ENCODE data around the gene THAP3. TPM values are rescaled to one million over a fixed set of nuclear protein-coding genes. Genes with fewer than 3 reads are reported as not detected.

THAP3 gene
- total and polyA plus RNA-seq, 10 donors = 13.0 to 29.1 (median 17.4) TPM

DNA sequence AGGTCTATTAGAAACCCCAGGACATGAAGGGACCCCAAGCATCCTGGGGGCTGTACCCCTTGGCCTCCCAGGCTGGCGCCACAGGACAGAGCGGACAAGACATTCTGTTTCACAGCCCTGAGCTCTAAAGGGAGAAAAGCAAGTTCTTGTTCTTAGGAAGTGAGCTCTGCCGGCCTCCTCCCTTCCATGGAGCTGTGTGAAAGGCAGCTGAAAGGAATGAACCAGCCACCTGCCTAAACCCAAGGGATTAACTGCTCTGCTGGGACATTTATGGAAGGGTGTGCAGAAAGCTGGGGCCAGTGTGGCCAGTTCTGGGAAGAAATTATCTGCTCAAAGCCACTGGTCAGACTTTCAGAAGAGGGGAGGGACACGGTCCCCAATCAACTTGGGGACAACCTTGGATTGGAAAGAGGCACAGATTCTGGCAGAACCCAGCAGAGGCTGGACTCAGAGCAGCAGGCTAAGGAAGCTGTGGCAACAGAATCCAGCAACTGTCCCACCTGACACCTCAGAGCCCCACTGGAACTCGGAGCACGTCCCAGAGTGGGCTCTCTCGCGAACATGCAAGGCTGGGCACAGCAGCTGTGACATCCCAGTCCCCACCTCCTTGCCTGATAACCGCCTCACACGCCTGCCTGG, 24.1 kb upstream of the THAP3 start:
- WGBS, 5 donors = 13 to 16% (median 14%) methylated on average over 10 of the region's 10 CpGs
- no peak for TF ChIP-seq POLR2A (IDR thresholded peaks at IDR 0.05)
- TF ChIP-seq, protein P1, sequence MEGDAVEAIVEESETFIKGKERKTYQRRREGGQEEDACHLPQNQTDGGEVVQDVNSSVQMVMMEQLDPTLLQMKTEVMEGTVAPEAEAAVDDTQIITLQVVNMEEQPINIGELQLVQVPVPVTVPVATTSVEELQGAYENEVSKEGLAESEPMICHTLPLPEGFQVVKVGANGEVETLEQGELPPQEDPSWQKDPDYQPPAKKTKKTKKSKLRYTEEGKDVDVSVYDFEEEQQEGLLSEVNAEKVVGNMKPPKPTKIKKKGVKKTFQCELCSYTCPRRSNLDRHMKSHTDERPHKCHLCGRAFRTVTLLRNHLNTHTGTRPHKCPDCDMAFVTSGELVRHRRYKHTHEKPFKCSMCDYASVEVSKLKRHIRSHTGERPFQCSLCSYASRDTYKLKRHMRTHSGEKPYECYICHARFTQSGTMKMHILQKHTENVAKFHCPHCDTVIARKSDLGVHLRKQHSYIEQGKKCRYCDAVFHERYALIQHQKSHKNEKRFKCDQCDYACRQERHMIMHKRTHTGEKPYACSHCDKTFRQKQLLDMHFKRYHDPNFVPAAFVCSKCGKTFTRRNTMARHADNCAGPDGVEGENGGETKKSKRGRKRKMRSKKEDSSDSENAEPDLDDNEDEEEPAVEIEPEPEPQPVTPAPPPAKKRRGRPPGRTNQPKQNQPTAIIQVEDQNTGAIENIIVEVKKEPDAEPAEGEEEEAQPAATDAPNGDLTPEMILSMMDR (IDR thresholded peaks at IDR 0.05 in 8 of 11, conservative IDR thresholded peaks at IDR 0.05 in 3 of 11) = no peak
- TF ChIP-seq POLR2AphosphoS5 (IDR thresholded peaks at IDR 0.05) = peak in 1 of 3 donors; percentile 47
- peaks cover 4 to 40% (median 34%) of the 10 kb centered on the region in 6 donors for H3K36me3 ChIP-seq
- no peaks in the 10 kb centered on the region for H3K9me3 ChIP-seq
- H3K27me3 ChIP-seq (replicated peaks in 1 of 7) = no peaks in the 10 kb centered on the region
- peaks cover 26 to 85% (median 68%) of the 10 kb centered on the region in 6 donors for H3K4me1 ChIP-seq
- H3K4me3 ChIP-seq = peak overlapping the region; percentile 90 to 100 (median 99)
- DNase-seq = no peak
- peak overlapping the region; percentile 51 to 99 (median 98) for H3K27ac ChIP-seq
- intact Hi-C loops (cut with DNase I; ENCODE audit: low total_unique reads) = no loop called here

DNA sequence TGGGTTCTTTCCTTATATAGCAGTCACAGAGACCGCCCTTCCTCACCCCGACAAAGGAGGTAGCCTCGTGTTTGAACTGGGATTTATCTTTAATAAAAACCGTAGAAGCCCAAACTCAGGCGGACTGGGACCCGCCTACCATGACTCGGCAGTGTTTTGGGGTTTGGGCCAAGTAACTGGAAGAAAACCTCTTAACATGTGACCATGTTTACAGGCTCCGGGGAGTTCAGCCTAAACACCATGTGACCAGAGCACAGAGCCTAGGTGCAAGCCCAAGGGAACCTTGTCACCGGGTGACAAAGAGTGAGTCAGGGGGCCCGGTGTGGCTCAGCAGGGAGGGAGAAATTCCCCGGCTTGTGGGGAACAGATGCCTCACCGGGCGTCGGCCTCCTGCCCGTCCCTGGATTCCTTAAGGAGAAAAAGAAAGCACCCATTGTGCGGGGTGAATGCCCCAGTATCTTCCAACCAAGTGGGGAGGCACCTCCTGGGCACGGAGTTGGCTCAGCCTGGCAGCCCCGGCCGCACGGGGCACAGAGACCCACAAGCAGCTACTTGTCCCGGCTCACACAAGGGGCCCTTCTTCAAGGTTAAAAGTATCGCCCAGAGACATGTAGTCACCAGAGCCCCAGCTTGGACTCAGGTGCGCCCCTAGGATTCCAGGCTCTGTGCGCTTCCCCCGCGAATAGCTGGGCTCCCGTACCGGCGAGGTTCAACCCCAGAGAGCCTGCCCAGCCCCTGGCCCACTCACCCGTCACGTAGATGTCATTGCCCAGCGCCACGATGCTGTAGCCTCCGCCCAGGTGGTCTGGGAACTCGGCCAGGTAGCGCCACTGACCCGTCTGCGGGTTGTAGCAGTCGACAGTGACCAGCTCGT, 23.4 kb upstream of the THAP3 start:
- TF ChIP-seq POLR2AphosphoS5 (IDR thresholded peaks at IDR 0.05) = peak; percentile 27 to 74 (median 72)
- TF ChIP-seq POLR2A (IDR thresholded peaks at IDR 0.05) = no peak
- TF ChIP-seq, protein P1 (IDR thresholded peaks at IDR 0.05 in 8 of 11, conservative IDR thresholded peaks at IDR 0.05 in 3 of 11) = no peak
- intact Hi-C loops (cut with DNase I; ENCODE audit: low total_unique reads) = no loop called here
- Histone ChIP-seq H3K36me3 (peaks cover 4 to 32% (median 26%) of the 10 kb centered on the region in 6 donors), H3K9me3 (no peaks in the 10 kb centered on the region), H3K4me3 (peak overlapping the region; percentile 90 to 100 (median 99)), H3K4me1 (peaks cover 26 to 77% (median 64%) of the 10 kb centered on the region in 6 donors), H3K27me3 (replicated peaks in 1 of 7) (no peaks in the 10 kb centered on the region), H3K27ac (peak overlapping the region; percentile 97 to 99 (median 99))
- peak; percentile 91 for DNase-seq
- WGBS, 5 donors = 0 to 1% (median 0%) methylated on average over 22 to 40 of the region's 40 CpGs

DNA sequence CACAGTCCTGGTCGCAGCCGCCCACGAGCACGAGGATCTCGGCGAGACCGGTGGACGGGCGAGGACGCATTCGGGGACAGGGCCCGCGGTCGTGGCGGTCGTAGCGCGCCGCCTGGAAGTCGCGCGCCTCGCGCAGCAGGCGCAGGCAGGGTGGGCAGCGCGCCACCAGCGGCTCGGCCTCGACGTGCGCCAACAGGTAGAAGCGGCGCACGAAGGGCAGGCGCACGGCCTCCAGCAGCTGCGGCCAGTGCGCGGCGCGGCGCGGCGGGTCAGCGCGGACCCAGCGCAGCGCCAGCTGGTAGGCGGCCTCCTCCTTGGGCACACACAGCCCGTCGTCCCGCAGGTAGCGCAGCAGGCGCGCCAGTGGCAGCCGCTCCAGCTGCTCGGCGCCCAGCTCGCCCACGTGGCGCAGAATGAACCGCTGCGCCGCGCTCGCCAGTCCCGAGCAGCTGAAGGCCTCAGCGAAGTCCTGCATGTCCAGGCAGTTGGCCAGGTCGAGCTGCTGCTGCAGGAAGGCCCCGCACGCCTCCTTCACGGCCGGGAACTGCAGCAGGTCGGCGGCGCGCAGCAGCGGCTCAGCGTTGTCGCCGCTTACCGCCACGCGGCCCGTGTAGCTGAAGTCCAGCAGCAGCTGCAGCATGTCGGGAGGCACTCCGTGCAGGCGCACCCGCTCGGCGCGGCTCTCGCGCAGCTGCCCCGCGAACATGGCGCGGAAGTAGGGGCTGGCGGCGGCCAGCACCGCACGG, 22.6 kb upstream of the THAP3 start:
- WGBS, 5 donors = 0 to 1% (median 0%) methylated on average over 19 to 103 of the region's 103 CpGs
- TF ChIP-seq POLR2A (IDR thresholded peaks at IDR 0.05) (no peak), POLR2AphosphoS5 (IDR thresholded peaks at IDR 0.05) (no peak)
- TF ChIP-seq, protein P1 (IDR thresholded peaks at IDR 0.05 in 8 of 11, conservative IDR thresholded peaks at IDR 0.05 in 3 of 11) = no peak
- DNase-seq = peak; percentile 91
- H3K4me3 ChIP-seq = peak overlapping the region; percentile 90 to 100 (median 99)
- H3K27me3 ChIP-seq (replicated peaks in 1 of 7) = no peaks in the 10 kb centered on the region
- peaks cover 23 to 69% (median 57%) of the 10 kb centered on the region in 6 donors for H3K4me1 ChIP-seq
- peaks cover 4 to 24% (median 19%) of the 10 kb centered on the region in 6 donors for H3K36me3 ChIP-seq
- intact Hi-C loops (cut with DNase I; ENCODE audit: low total_unique reads) = no loop called here
- peak overlapping the region; percentile 97 to 99 (median 99) for H3K27ac ChIP-seq
- H3K9me3 ChIP-seq = no peaks in the 10 kb centered on the region

Data from spleen (tissue), 11 donors.